ENCODE data around the gene MAPRE2.

MAPRE2 gene

GRCh38 chr18:35096677-35097011 is 55.4 kb downstream of the MAPRE2 start:
- H3K27ac ChIP-seq (ENCODE audit: insufficient read depth in 1 of 2, low read depth in 1 of 2, low read length in 2 of 2, poor library complexity in 1 of 2, severe bottlenecking in 2 of 2), result no peak overlapping the region
- peaks cover 7 to 38% (median 11%) of the 10 kb centered on the region in 4 experiments for H3K36me3 ChIP-seq (ENCODE audit: control insufficient read depth in 4 of 4, insufficient read depth in 4 of 4, low read length in 3 of 4)

GRCh38 chr18:35097195-35097594 is 56.0 kb downstream of the MAPRE2 start:
- CTCF ChIA-PET, result interaction anchor here (0.8 to 1.3 kb wide), 7 partner anchors 9 to 68 kb away, joined by 3 to 6 read pairs (median 4); no protein-coding TSS in a partner anchor
- DNase-seq, result no peak
- Histone ChIP-seq H3K9me3 (ENCODE audit: control extremely low read depth in 1 of 5, control insufficient read depth in 4 of 5, insufficient read depth in 2 of 5, low read depth in 1 of 5, low read length in 4 of 5) (no peaks in the 10 kb centered on the region), H3K4me3 (ENCODE audit: control insufficient read depth in 1 of 7, extremely low read depth in 1 of 7, insufficient read depth in 4 of 7, low read depth in 2 of 7, low read length in 6 of 7) (no peak overlapping the region), H3K36me3 (ENCODE audit: control insufficient read depth in 4 of 4, insufficient read depth in 4 of 4, low read length in 3 of 4) (peaks cover 11 to 38% (median 14%) of the 10 kb centered on the region in 4 experiments), H3K27me3 (replicated peaks in 2 of 5; ENCODE audit: control insufficient read depth in 4 of 5, insufficient read depth in 5 of 5, low read length in 4 of 5) (no peaks in the 10 kb centered on the region), H3K4me1 (ENCODE audit: control extremely low read depth in 1 of 4, control insufficient read depth in 4 of 4, insufficient read depth in 4 of 4, low read length in 3 of 4) (no peaks in the 10 kb centered on the region), H3K27ac (ENCODE audit: insufficient read depth in 1 of 2, low read depth in 1 of 2, low read length in 2 of 2, poor library complexity in 1 of 2, severe bottlenecking in 2 of 2) (no peak overlapping the region)
- WGBS (ENCODE audit: insufficient coverage), result 100% methylated on average over 3 of the region's 5 CpGs
- POLR2A ChIA-PET, result no interaction called here

More at GRCh38 chr18:35096677-35097011, 55.4 kb downstream of the MAPRE2 start:
- no peaks in the 10 kb centered on the region for H3K27me3 ChIP-seq (replicated peaks in 2 of 5; ENCODE audit: control insufficient read depth in 4 of 5, insufficient read depth in 5 of 5, low read length in 4 of 5)
- no peaks in the 10 kb centered on the region for H3K4me1 ChIP-seq (ENCODE audit: control extremely low read depth in 1 of 4, control insufficient read depth in 4 of 4, insufficient read depth in 4 of 4, low read length in 3 of 4)
- POLR2A ChIA-PET, result no interaction called here
- H3K4me3 ChIP-seq (ENCODE audit: control insufficient read depth in 1 of 7, extremely low read depth in 1 of 7, insufficient read depth in 4 of 7, low read depth in 2 of 7, low read length in 6 of 7), result no peak overlapping the region
- no peaks in the 10 kb centered on the region for H3K9me3 ChIP-seq (ENCODE audit: control extremely low read depth in 1 of 5, control insufficient read depth in 4 of 5, insufficient read depth in 2 of 5, low read depth in 1 of 5, low read length in 4 of 5)
- no peak for DNase-seq
- CTCF ChIA-PET, result interaction anchor here (0.8 to 1.3 kb wide), 9 partner anchors 9 to 67 kb away, joined by 3 to 6 read pairs (median 3); no protein-coding TSS in a partner anchor

GRCh38 chr18:35097763-35098162 is 56.5 kb downstream of the MAPRE2 start:
- peaks cover 13 to 42% (median 17%) of the 10 kb centered on the region in 4 experiments for H3K36me3 ChIP-seq (ENCODE audit: control insufficient read depth in 4 of 4, insufficient read depth in 4 of 4, low read length in 3 of 4)
- no peaks in the 10 kb centered on the region for H3K27me3 ChIP-seq (replicated peaks in 2 of 5; ENCODE audit: control insufficient read depth in 4 of 5, insufficient read depth in 5 of 5, low read length in 4 of 5)
- CTCF ChIA-PET, result interaction anchor here (0.8 to 1.3 kb wide), 3 partner anchors 8 to 68 kb away, joined by 3 to 4 read pairs (median 3); no protein-coding TSS in a partner anchor
- no CpG with 5 or more reads among the region's 2 CpGs for WGBS (ENCODE audit: insufficient coverage)
- H3K4me3 ChIP-seq (ENCODE audit: control insufficient read depth in 1 of 7, extremely low read depth in 1 of 7, insufficient read depth in 4 of 7, low read depth in 2 of 7, low read length in 6 of 7), result no peak overlapping the region
- H3K9me3 ChIP-seq (ENCODE audit: control extremely low read depth in 1 of 5, control insufficient read depth in 4 of 5, insufficient read depth in 2 of 5, low read depth in 1 of 5, low read length in 4 of 5), result peaks cover 0 to 2% (median 0%) of the 10 kb centered on the region in 5 experiments
- no peak overlapping the region for H3K27ac ChIP-seq (ENCODE audit: insufficient read depth in 1 of 2, low read depth in 1 of 2, low read length in 2 of 2, poor library complexity in 1 of 2, severe bottlenecking in 2 of 2)
- no peaks in the 10 kb centered on the region for H3K4me1 ChIP-seq (ENCODE audit: control extremely low read depth in 1 of 4, control insufficient read depth in 4 of 4, insufficient read depth in 4 of 4, low read length in 3 of 4)
- POLR2A ChIA-PET, result no interaction called here
- no peak for DNase-seq

- Histone ChIP-seq H3K4me1 (ENCODE audit: control extremely low read depth in 1 of 4, control insufficient read depth in 4 of 4, insufficient read depth in 4 of 4, low read length in 3 of 4) (peaks cover 0 to 7% (median 2%) of the 10 kb centered on the region in 4 experiments), H3K9me3 (ENCODE audit: control extremely low read depth in 1 of 5, control insufficient read depth in 4 of 5, insufficient read depth in 2 of 5, low read depth in 1 of 5, low read length in 4 of 5) (peaks cover 0 to 2% (median 0%) of the 10 kb centered on the region in 5 experiments), H3K36me3 (ENCODE audit: control insufficient read depth in 4 of 4, insufficient read depth in 4 of 4, low read length in 3 of 4) (peaks cover 16 to 55% (median 21%) of the 10 kb centered on the region in 4 experiments), H3K27me3 (replicated peaks in 2 of 5; ENCODE audit: control insufficient read depth in 4 of 5, insufficient read depth in 5 of 5, low read length in 4 of 5) (no peaks in the 10 kb centered on the region), H3K4me3 (ENCODE audit: control insufficient read depth in 1 of 7, extremely low read depth in 1 of 7, insufficient read depth in 4 of 7, low read depth in 2 of 7, low read length in 6 of 7) (no peak overlapping the region), H3K27ac (ENCODE audit: insufficient read depth in 1 of 2, low read depth in 1 of 2, low read length in 2 of 2, poor library complexity in 1 of 2, severe bottlenecking in 2 of 2) (no peak overlapping the region)
- POLR2A ChIA-PET, result no interaction called here
- no peak for DNase-seq
- CTCF ChIA-PET, result interaction anchor here (0.9 to 1.9 kb wide), 4 partner anchors 15 to 92 kb away, joined by 3 to 4 read pairs (median 4); no protein-coding TSS in a partner anchor
Measured at GRCh38 chr18:35099911-35100310, 58.7 kb downstream of the MAPRE2 start.

- Histone ChIP-seq H3K27ac (ENCODE audit: insufficient read depth in 1 of 2, low read depth in 1 of 2, low read length in 2 of 2, poor library complexity in 1 of 2, severe bottlenecking in 2 of 2) (peak overlapping the region in 1 of 2 experiments; percentile 51), H3K27me3 (replicated peaks in 2 of 5; ENCODE audit: control insufficient read depth in 4 of 5, insufficient read depth in 5 of 5, low read length in 4 of 5) (no peaks in the 10 kb centered on the region), H3K36me3 (ENCODE audit: control insufficient read depth in 4 of 4, insufficient read depth in 4 of 4, low read length in 3 of 4) (peaks cover 9 to 37% (median 13%) of the 10 kb centered on the region in 4 experiments), H3K4me3 (ENCODE audit: control insufficient read depth in 1 of 7, extremely low read depth in 1 of 7, insufficient read depth in 4 of 7, low read depth in 2 of 7, low read length in 6 of 7) (peak overlapping the region in 1 of 7 experiments; percentile 20), H3K4me1 (ENCODE audit: control extremely low read depth in 1 of 4, control insufficient read depth in 4 of 4, insufficient read depth in 4 of 4, low read length in 3 of 4) (peaks cover 0 to 28% (median 13%) of the 10 kb centered on the region in 4 experiments), H3K9me3 (ENCODE audit: control extremely low read depth in 1 of 5, control insufficient read depth in 4 of 5, insufficient read depth in 2 of 5, low read depth in 1 of 5, low read length in 4 of 5) (peaks cover 0 to 2% (median 0%) of the 10 kb centered on the region in 5 experiments)
- ChIA-PET CTCF (interaction anchor here (0.7 to 2.1 kb wide), 10 partner anchors 8 to 77 kb away, joined by 3 to 9 read pairs (median 4); no protein-coding TSS in a partner anchor), POLR2A (no interaction called here)
- 89% methylated on average over 4 of the region's 5 CpGs for WGBS (ENCODE audit: insufficient coverage)
- no peak for DNase-seq
Measured at GRCh38 chr18:35104391-35105051, 63.3 kb downstream of the MAPRE2 start.

GRCh38 chr18:35106013-35106844 is 65.0 kb downstream of the MAPRE2 start:
- 20% methylated on average over 1 of the region's 4 CpGs for WGBS (ENCODE audit: insufficient coverage)
- no peak for DNase-seq
- CTCF ChIA-PET, result interaction anchor here (0.8 to 2.0 kb wide), 10 partner anchors 8 to 110 kb away, joined by 3 to 10 read pairs (median 3); no protein-coding TSS in a partner anchor
- Histone ChIP-seq H3K27ac (ENCODE audit: insufficient read depth in 1 of 2, low read depth in 1 of 2, low read length in 2 of 2, poor library complexity in 1 of 2, severe bottlenecking in 2 of 2) (peak overlapping the region; percentile 81 to 82), H3K4me1 (ENCODE audit: control extremely low read depth in 1 of 4, control insufficient read depth in 4 of 4, insufficient read depth in 4 of 4, low read length in 3 of 4) (peaks cover 0 to 35% (median 13%) of the 10 kb centered on the region in 4 experiments), H3K36me3 (ENCODE audit: control insufficient read depth in 4 of 4, insufficient read depth in 4 of 4, low read length in 3 of 4) (peaks cover 9 to 28% (median 11%) of the 10 kb centered on the region in 4 experiments), H3K27me3 (replicated peaks in 2 of 5; ENCODE audit: control insufficient read depth in 4 of 5, insufficient read depth in 5 of 5, low read length in 4 of 5) (no peaks in the 10 kb centered on the region), H3K9me3 (ENCODE audit: control extremely low read depth in 1 of 5, control insufficient read depth in 4 of 5, insufficient read depth in 2 of 5, low read depth in 1 of 5, low read length in 4 of 5) (peaks cover 0 to 4% (median 2%) of the 10 kb centered on the region in 5 experiments), H3K4me3 (ENCODE audit: control insufficient read depth in 1 of 7, extremely low read depth in 1 of 7, insufficient read depth in 4 of 7, low read depth in 2 of 7, low read length in 6 of 7) (no peak overlapping the region)
- POLR2A ChIA-PET, result interaction anchor here (0.6 kb wide), 2 partner anchors 55 to 472 kb away, joined by 3 to 4 read pairs; no protein-coding TSS in a partner anchor

All from common myeloid progenitor, CD34-positive (primary cell).